ENCODE data around the gene ZNRF1. TPM values are rescaled to one million over a fixed set of nuclear protein-coding genes. Genes with fewer than 3 reads are reported as not detected.
"Not testable (repeated sequence)": the region's sequence is repeated elsewhere in the genome, so short reads cannot be mapped to it uniquely, and the experiment has no call there.

Gene ZNRF1
- total and polyA plus RNA-seq, 2 donors from 2014 or later, result 10.8 to 23.1 TPM

- FAIRE-seq, result no peak
Observed at GRCh38 chr16:75088216-75088615, 89.4 kb downstream of the ZNRF1 start.

GRCh38 chr16:75088934-75089333 lies 90.1 kb downstream of the ZNRF1 start:
- H3K9ac ChIP-seq (ENCODE audit: low read length in 3 of 3), result no peak overlapping the region
- no peaks in the 10 kb centered on the region for H3K36me3 ChIP-seq (ENCODE audit: control insufficient read depth in 2 of 3, insufficient read depth in 3 of 3, low read length in 3 of 3)
- no peak overlapping the region for H3K27ac ChIP-seq (ENCODE audit: low read depth in 2 of 2, low read length in 2 of 2)
- H3K27me3 ChIP-seq (ENCODE audit: control insufficient read depth, insufficient read depth, low read length), result no peaks in the 10 kb centered on the region
- FAIRE-seq (no peak), DNase-seq (no peak)
- peaks cover 7 to 32% (median 17%) of the 10 kb centered on the region in 3 donors for H3K4me1 ChIP-seq (ENCODE audit: control insufficient read depth in 2 of 3, insufficient read depth in 2 of 3, low read depth in 1 of 3, low read length in 3 of 3)
- intact Hi-C loops (cut with DNase I), result no loop called here
- TF ChIP-seq CTCF (IDR thresholded peaks at IDR 0.05; ENCODE audit: borderline replicate concordance, extremely low read depth, insufficient read depth), result no peak
- no peaks in the 10 kb centered on the region for H3K9me3 ChIP-seq (ENCODE audit: control insufficient read depth in 2 of 3, insufficient read depth in 1 of 3, low read length in 3 of 3)
- no peak overlapping the region for H3K4me3 ChIP-seq (ENCODE audit: low read length in 3 of 3)

More at GRCh38 chr16:75088216-75088615, 89.4 kb downstream of the ZNRF1 start:
- no peak for TF ChIP-seq CTCF (IDR thresholded peaks at IDR 0.05; ENCODE audit: borderline replicate concordance, extremely low read depth, insufficient read depth)
- intact Hi-C loops (cut with DNase I), result no loop called here
- no peak for DNase-seq
- Histone ChIP-seq H3K9ac (ENCODE audit: low read length in 3 of 3) (no peak overlapping the region), H3K36me3 (ENCODE audit: control insufficient read depth in 2 of 3, insufficient read depth in 3 of 3, low read length in 3 of 3) (no peaks in the 10 kb centered on the region), H3K4me1 (ENCODE audit: control insufficient read depth in 2 of 3, insufficient read depth in 2 of 3, low read depth in 1 of 3, low read length in 3 of 3) (peaks cover 7 to 25% (median 17%) of the 10 kb centered on the region in 3 donors), H3K9me3 (ENCODE audit: control insufficient read depth in 2 of 3, insufficient read depth in 1 of 3, low read length in 3 of 3) (no peaks in the 10 kb centered on the region), H3K4me3 (ENCODE audit: low read length in 3 of 3) (no peak overlapping the region), H3K27ac (ENCODE audit: low read depth in 2 of 2, low read length in 2 of 2) (peak overlapping the region in 1 of 2 donors; percentile 25), H3K27me3 (ENCODE audit: control insufficient read depth, insufficient read depth, low read length) (no peaks in the 10 kb centered on the region)

DNA sequence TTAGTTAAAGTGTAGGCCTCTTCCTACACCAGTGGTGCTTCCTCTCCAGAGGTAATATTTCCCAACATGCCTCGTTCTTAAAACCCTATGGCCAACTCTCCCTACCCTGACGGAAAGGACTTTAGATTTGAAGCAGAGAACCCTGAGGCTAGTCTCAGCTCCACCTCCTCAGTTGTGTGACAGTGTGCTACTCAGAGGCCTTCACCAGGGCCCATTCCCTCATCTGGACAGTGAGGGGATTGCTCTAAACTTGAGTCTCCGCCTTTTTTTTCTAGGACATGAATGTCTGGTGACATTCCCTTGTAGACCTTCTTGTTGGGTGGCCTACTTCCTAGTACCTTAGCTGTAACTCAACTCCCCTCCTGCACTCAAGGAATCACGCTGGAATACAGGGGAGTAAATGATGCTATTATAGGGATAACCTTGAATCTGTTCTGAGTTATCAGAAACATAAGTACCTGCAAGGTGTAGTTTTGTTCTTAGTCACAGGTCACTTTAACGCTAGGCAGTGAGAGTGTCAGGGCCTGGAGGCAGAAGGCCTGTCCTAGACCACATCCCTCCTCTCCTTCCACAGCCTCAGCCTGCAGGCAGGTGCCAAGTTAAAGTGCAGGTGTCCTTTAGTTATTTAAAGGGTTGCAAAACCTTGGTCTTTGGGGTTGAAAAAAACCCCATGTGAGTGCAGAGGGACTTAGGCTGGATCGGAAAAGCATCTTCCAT lies 90.8 kb downstream of the ZNRF1 start:
- no peak for TF ChIP-seq CTCF (IDR thresholded peaks at IDR 0.05; ENCODE audit: borderline replicate concordance, extremely low read depth, insufficient read depth)
- no peaks in the 10 kb centered on the region for H3K27me3 ChIP-seq (ENCODE audit: control insufficient read depth, insufficient read depth, low read length)
- peaks cover 7 to 36% (median 15%) of the 10 kb centered on the region in 3 donors for H3K4me1 ChIP-seq (ENCODE audit: control insufficient read depth in 2 of 3, insufficient read depth in 2 of 3, low read depth in 1 of 3, low read length in 3 of 3)
- no peak overlapping the region for H3K27ac ChIP-seq (ENCODE audit: low read depth in 2 of 2, low read length in 2 of 2)
- DNase-seq (peak in 1 of 5 donors; percentile 28), FAIRE-seq (no peak)
- H3K4me3 ChIP-seq (ENCODE audit: low read length in 3 of 3), result no peak overlapping the region
- no peaks in the 10 kb centered on the region for H3K9me3 ChIP-seq (ENCODE audit: control insufficient read depth in 2 of 3, insufficient read depth in 1 of 3, low read length in 3 of 3)
- no peak overlapping the region for H3K9ac ChIP-seq (ENCODE audit: low read length in 3 of 3)
- intact Hi-C loops (cut with DNase I), result no loop called here
- H3K36me3 ChIP-seq (ENCODE audit: control insufficient read depth in 2 of 3, insufficient read depth in 3 of 3, low read length in 3 of 3), result no peaks in the 10 kb centered on the region

DNA sequence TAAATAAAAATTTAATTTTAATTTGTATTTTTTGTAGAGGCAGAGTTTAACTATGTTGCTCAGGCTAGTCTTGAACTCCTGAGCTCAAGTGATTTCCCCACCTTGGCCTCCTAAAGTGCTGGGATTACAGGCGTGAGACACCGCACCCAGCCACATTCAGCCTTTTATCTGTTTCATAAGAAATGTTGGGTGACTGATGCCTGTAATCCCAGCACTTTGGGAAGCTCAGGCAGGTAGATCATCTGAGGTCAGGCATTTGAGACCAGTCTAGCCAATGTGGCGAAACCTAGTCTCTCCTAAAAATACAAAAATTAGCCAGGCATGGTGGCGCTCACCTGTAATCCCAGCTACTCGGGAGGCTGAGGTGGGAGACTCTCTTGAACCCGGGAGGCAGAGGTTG lies 92.1 kb downstream of the ZNRF1 start:
- H3K9me3 ChIP-seq (ENCODE audit: control insufficient read depth in 2 of 3, insufficient read depth in 1 of 3, low read length in 3 of 3); H3K27ac ChIP-seq (ENCODE audit: low read depth in 2 of 2, low read length in 2 of 2); H3K27me3 ChIP-seq (ENCODE audit: control insufficient read depth, insufficient read depth, low read length); intact Hi-C loops (cut with DNase I); H3K9ac ChIP-seq (ENCODE audit: low read length in 3 of 3); H3K4me3 ChIP-seq (ENCODE audit: low read length in 3 of 3); H3K36me3 ChIP-seq (ENCODE audit: control insufficient read depth in 2 of 3, insufficient read depth in 3 of 3, low read length in 3 of 3); FAIRE-seq: not testable (repeated sequence)
- DNase-seq, result peak in 1 of 5 donors; percentile 11
- peaks cover 7 to 36% (median 15%) of the 10 kb centered on the region in 3 donors for H3K4me1 ChIP-seq (ENCODE audit: control insufficient read depth in 2 of 3, insufficient read depth in 2 of 3, low read depth in 1 of 3, low read length in 3 of 3)

GRCh38 chr16:75091619-75092018 lies 92.8 kb downstream of the ZNRF1 start:
- FAIRE-seq; H3K27me3 ChIP-seq (ENCODE audit: control insufficient read depth, insufficient read depth, low read length); intact Hi-C loops (cut with DNase I); H3K27ac ChIP-seq (ENCODE audit: low read depth in 2 of 2, low read length in 2 of 2); H3K9me3 ChIP-seq (ENCODE audit: control insufficient read depth in 2 of 3, insufficient read depth in 1 of 3, low read length in 3 of 3); H3K9ac ChIP-seq (ENCODE audit: low read length in 3 of 3); H3K36me3 ChIP-seq (ENCODE audit: control insufficient read depth in 2 of 3, insufficient read depth in 3 of 3, low read length in 3 of 3); H3K4me3 ChIP-seq (ENCODE audit: low read length in 3 of 3): not testable (repeated sequence)
- peak in 1 of 5 donors; percentile 26 for DNase-seq
- H3K4me1 ChIP-seq (ENCODE audit: control insufficient read depth in 2 of 3, insufficient read depth in 2 of 3, low read depth in 1 of 3, low read length in 3 of 3), result peaks cover 7 to 36% (median 15%) of the 10 kb centered on the region in 3 donors
